H1 (cell line): ENCODE results near the gene ANKS1B.

Experiments
- CTCF ChIP-seq, 3 experiments: IDR thresholded peaks; 1 replicate in 2 of 3; 2 replicates in 1 of 3; pipeline versions ENCODE4 v1.5.1 to v1.6.1; 2011; ENCODE audit warnings: low read length in 3 of 3, mild to moderate bottlenecking in 3 of 3, inconsistent platforms in 2 of 3, low read depth in 1 of 3, moderate library complexity in 1 of 3; ENCODE audit not compliant: insufficient read depth in 1 of 3; ENCODE audit errors: control extremely low read depth in 1 of 3
- FOSL1 ChIP-seq: IDR thresholded peaks from 2 replicates; pipeline ENCODE4 v1.6.1; 2011; ENCODE audit warnings: mild to moderate bottlenecking, low read depth, low read length, moderate library complexity; ENCODE audit not compliant: insufficient read depth
- HDAC2 ChIP-seq, 2 experiments: fragments of 300-600 bp in 1 of 2; sonication (generic) in 1 of 2; IDR thresholded peaks; 2 replicates each; pipeline ENCODE4 v1.6.1; 2011 to 2012; ENCODE audit warnings: low read depth in 2 of 2, low read length in 2 of 2, mild to moderate bottlenecking in 2 of 2, moderate library complexity in 2 of 2, borderline replicate concordance in 1 of 2, inconsistent platforms in 1 of 2
- RNF2 ChIP-seq: fragments of 200-900, 300-1000 bp; sonication (generic); IDR thresholded peaks from 2 replicates; pipeline ENCODE4 v1.7.1; 2016; ENCODE audit warnings: borderline replicate concordance, low read depth, mild to moderate bottlenecking, antibody characterized with exemption, low read length; ENCODE audit not compliant: poor library complexity, severe bottlenecking; ENCODE audit errors: missing control alignments
- SAP30 ChIP-seq: fragments of 300-600 bp; sonication (generic); IDR thresholded peaks from 2 replicates; pipeline ENCODE4 v1.7.1; 2012; ENCODE audit warnings: low read length, moderate library complexity, mild to moderate bottlenecking, inconsistent platforms; ENCODE audit not compliant: insufficient read depth, insufficient replicate concordance
- SP1 ChIP-seq: IDR thresholded peaks from 2 replicates; pipeline ENCODE4 v1.6.1; 2011; ENCODE audit warnings: low read depth, low read length

GRCh38 chr12:98814254-98814653 lies 1170.5 kb downstream of the ANKS1B start:
- TF ChIP-seq SP1, result no peak
- no peak for TF ChIP-seq SAP30
- TF ChIP-seq RNF2, result no peak
- no peak for TF ChIP-seq FOSL1
- TF ChIP-seq HDAC2 (IDR thresholded peaks at IDR 0.05; ENCODE audit: borderline replicate concordance in 1 of 2, low read depth in 2 of 2, low read length in 2 of 2), result no peak
- no peak for TF ChIP-seq CTCF (IDR thresholded peaks at IDR 0.05; ENCODE audit: control extremely low read depth in 1 of 3, insufficient read depth in 1 of 3, low read depth in 1 of 3, low read length in 3 of 3)
